Sigmoid colon (tissue), 7 donors: ENCODE results near the gene ELFN1. TPM values are rescaled to one million over a fixed set of nuclear protein-coding genes. Genes with fewer than 3 reads are reported as not detected.

ENCODE experiments used
- DNase-seq: peaks from one replicate; pipeline ENCODE4 v3.0.0-alpha.2; 2019
- H3K27ac ChIP-seq, 4 donors: fragments of 200-600 bp; sonication (generic); one replicate each; pipeline ENCODE4 v1.5.1; 2016 to 2019; ENCODE audit warnings: mild to moderate bottlenecking in 1 of 4
- H3K27me3 ChIP-seq, 3 donors: fragments of 200-600 bp; sonication (generic); one replicate each; pipeline ENCODE4 v1.5.1; 2019; ENCODE audit warnings: mild to moderate bottlenecking in 1 of 3
- H3K36me3 ChIP-seq, 4 donors: fragments of 200-600 bp; sonication (generic); one replicate each; pipeline ENCODE4 v1.5.1; 2016 to 2019
- H3K4me1 ChIP-seq, 4 donors: fragments of 200-600 bp; sonication (generic); one replicate each; pipeline ENCODE4 v1.5.1; 2017 to 2019
- H3K4me3 ChIP-seq, 4 donors: fragments of 200-600 bp; sonication (generic); one replicate each; pipeline ENCODE4 v1.5.1; 2017 to 2019; ENCODE audit warnings: mild to moderate bottlenecking in 2 of 4, moderate library complexity in 1 of 4
- H3K9me3 ChIP-seq, 4 donors: fragments of 200-600 bp in 3 of 4; sonication (generic) in 3 of 4; one replicate each; pipeline versions ENCODE4 v1.5.1 to v1.6.1; 2013 to 2019
- EP300 ChIP-seq, 4 donors: sonication (generic); formaldehyde crosslinking; IDR thresholded peaks; one replicate each; pipeline ENCODE4 v1.6.1; 2017; ENCODE audit warnings: antibody characterized with exemption in 4 of 4
- POLR2A ChIP-seq, 2 donors: fragments of 450-650 bp; IDR thresholded peaks; one replicate each; pipeline ENCODE4 v1.6.1; 2016; ENCODE audit warnings: antibody characterized with exemption in 2 of 2, mild to moderate bottlenecking in 2 of 2, moderate library complexity in 2 of 2
- POLR2AphosphoS5 ChIP-seq, 4 donors: sonication (generic); formaldehyde crosslinking; IDR thresholded peaks; one replicate each; pipeline ENCODE4 v1.6.1; 2017; ENCODE audit warnings: antibody characterized with exemption in 4 of 4
- WGBS, 2 donors: extraction: QIAGEN DNeasy Blood & Tissue Kit; methylation state at CpG; one replicate each; pipeline ENCODE4 v1.1.7; 2013; 5-methylcytosine and 5-hydroxymethylcytosine counted together
- intact Hi-C: fragments of 100-400 bp; cut with DNase I; formaldehyde crosslinking; loops from one replicate; pipeline ENCODE4 v1.15.1; 2023
- polyA plus RNA-seq, 3 donors: library from polyadenylated mRNA; stranded (reverse); fragments of 200-250 nt; gene quantifications; one replicate each; pipeline ENCODE4 v1.2.3, GENCODE V29; 2013
- total RNA-seq, 4 donors: library from RNA; depleted of rRNA; stranded (reverse); fragments of >200 nt; gene quantifications; one replicate each; pipeline ENCODE4 v1.1.0, GENCODE V29; 2016
- TF ChIP-seq, protein P1 (sequence below), 4 experiments: fragments of 450-650 bp in 3 of 4; fragments of 200-600 bp in 1 of 4; IDR thresholded peaks; one replicate each; pipeline ENCODE4 v1.5.1; 2016 to 2019; ENCODE audit warnings: antibody characterized with exemption in 4 of 4, mild to moderate bottlenecking in 3 of 4, moderate library complexity in 2 of 4
- donor health status: healthy with polysubstance abuse.
- donor health status: Bipolar disorder and iron deficiency.
- donor health status: healthy.

Gene ELFN1
- total and polyA plus RNA-seq, 7 donors: 0.33 to 0.83 (median 0.54) TPM; not detected in 2

DNA sequence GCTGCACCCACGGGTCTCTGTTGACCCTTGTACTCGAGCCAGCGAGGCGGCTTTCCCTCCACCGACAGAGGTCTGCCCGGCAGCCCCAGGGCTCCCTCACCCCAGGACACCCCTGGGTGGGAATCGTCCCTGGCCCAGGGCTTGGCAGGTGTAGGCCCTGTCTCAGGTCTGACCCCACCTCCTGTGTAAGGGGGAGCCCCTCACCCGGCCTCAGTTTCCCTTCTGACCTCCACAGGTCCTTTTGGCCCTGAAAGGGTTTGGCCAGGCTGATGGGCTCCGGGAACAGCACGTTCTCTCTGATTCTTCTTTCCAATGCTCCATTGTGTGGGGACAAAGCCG lies 25.0 kb upstream of the ELFN1 start:
- H3K36me3 ChIP-seq: no peaks in the 10 kb centered on the region
- no peak overlapping the region for H3K27ac ChIP-seq
- H3K4me1 ChIP-seq: peaks cover 0 to 10% (median 9%) of the 10 kb centered on the region in 4 donors
- peaks cover 0 to 66% (median 27%) of the 10 kb centered on the region in 3 donors for H3K27me3 ChIP-seq
- no peak for TF ChIP-seq POLR2AphosphoS5 (IDR thresholded peaks at IDR 0.05)
- TF ChIP-seq, protein P1, sequence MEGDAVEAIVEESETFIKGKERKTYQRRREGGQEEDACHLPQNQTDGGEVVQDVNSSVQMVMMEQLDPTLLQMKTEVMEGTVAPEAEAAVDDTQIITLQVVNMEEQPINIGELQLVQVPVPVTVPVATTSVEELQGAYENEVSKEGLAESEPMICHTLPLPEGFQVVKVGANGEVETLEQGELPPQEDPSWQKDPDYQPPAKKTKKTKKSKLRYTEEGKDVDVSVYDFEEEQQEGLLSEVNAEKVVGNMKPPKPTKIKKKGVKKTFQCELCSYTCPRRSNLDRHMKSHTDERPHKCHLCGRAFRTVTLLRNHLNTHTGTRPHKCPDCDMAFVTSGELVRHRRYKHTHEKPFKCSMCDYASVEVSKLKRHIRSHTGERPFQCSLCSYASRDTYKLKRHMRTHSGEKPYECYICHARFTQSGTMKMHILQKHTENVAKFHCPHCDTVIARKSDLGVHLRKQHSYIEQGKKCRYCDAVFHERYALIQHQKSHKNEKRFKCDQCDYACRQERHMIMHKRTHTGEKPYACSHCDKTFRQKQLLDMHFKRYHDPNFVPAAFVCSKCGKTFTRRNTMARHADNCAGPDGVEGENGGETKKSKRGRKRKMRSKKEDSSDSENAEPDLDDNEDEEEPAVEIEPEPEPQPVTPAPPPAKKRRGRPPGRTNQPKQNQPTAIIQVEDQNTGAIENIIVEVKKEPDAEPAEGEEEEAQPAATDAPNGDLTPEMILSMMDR (IDR thresholded peaks at IDR 0.05): no peak
- no peak for TF ChIP-seq EP300 (IDR thresholded peaks at IDR 0.05)
- no peak for TF ChIP-seq POLR2A (IDR thresholded peaks at IDR 0.05)
- 61 to 86% methylated on average over 11 of the region's 11 CpGs for WGBS, 2 donors
- no peak for DNase-seq
- no peak overlapping the region for H3K4me3 ChIP-seq
- intact Hi-C loops: no loop called here
- no peaks in the 10 kb centered on the region for H3K9me3 ChIP-seq

DNA sequence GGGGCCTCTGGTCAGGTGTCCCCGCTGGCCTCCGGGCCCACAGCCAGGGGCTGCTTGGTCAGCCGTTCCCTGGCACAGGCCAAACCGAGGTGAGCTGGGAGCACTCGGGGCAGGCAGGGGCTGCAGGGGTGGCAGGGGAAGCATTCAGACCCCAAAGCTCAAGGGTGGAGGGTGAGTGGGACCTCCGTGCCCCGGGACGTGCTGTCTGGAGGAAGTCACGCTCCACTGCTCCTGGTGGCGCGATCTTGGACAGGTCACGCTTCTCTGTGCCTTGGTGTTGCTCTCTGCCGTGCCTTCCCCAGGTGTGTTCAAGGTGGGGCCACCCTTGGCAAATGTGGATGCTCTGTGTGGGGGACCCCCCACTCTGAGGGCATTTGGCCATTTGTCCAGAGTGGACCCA lies 24.6 kb upstream of the ELFN1 start:
- intact Hi-C loops: no loop called here
- no peaks in the 10 kb centered on the region for H3K9me3 ChIP-seq
- no peaks in the 10 kb centered on the region for H3K36me3 ChIP-seq
- no peak for DNase-seq
- no peak overlapping the region for H3K4me3 ChIP-seq
- H3K4me1 ChIP-seq: peaks cover 0 to 10% (median 9%) of the 10 kb centered on the region in 4 donors
- TF ChIP-seq EP300 (IDR thresholded peaks at IDR 0.05) (no peak), POLR2A (IDR thresholded peaks at IDR 0.05) (no peak), POLR2AphosphoS5 (IDR thresholded peaks at IDR 0.05) (no peak)
- TF ChIP-seq, protein P1 (IDR thresholded peaks at IDR 0.05): no peak
- H3K27me3 ChIP-seq: peaks cover 0 to 66% (median 27%) of the 10 kb centered on the region in 3 donors
- no peak overlapping the region for H3K27ac ChIP-seq
- WGBS, 2 donors: 75 to 79% methylated on average over 13 of the region's 13 CpGs

DNA sequence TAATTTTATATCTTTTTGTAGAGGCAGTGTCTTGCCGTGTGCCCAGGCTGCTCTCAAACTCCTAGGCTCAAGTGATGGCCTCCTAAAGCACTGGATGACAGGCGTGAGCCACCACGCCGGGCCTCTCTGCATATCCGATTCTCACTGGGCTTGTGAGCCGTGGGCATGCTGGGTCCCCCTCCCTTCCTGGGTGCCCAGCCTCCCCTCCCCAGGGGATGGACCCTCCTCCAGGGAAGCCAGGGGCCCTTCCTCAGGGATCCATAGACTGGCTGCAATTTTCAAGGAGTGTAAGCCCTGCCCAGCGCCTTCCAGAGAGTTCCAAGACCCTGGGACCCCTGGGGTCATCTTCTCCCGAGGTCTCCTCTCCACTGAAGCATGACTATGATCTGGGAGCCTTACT lies 23.7 kb upstream of the ELFN1 start:
- TF ChIP-seq EP300 (IDR thresholded peaks at IDR 0.05) (no peak), POLR2A (IDR thresholded peaks at IDR 0.05) (no peak), POLR2AphosphoS5 (IDR thresholded peaks at IDR 0.05) (no peak)
- TF ChIP-seq, protein P1 (IDR thresholded peaks at IDR 0.05): no peak
- H3K4me1 ChIP-seq: peaks cover 0 to 10% (median 9%) of the 10 kb centered on the region in 4 donors
- no peak for DNase-seq
- no peaks in the 10 kb centered on the region for H3K36me3 ChIP-seq
- H3K9me3 ChIP-seq: no peaks in the 10 kb centered on the region
- intact Hi-C loops: no loop called here
- no peak overlapping the region for H3K27ac ChIP-seq
- H3K4me3 ChIP-seq: no peak overlapping the region
- 63 to 77% methylated on average over 8 of the region's 8 CpGs for WGBS, 2 donors
- H3K27me3 ChIP-seq: peaks cover 0 to 72% (median 27%) of the 10 kb centered on the region in 3 donors

DNA sequence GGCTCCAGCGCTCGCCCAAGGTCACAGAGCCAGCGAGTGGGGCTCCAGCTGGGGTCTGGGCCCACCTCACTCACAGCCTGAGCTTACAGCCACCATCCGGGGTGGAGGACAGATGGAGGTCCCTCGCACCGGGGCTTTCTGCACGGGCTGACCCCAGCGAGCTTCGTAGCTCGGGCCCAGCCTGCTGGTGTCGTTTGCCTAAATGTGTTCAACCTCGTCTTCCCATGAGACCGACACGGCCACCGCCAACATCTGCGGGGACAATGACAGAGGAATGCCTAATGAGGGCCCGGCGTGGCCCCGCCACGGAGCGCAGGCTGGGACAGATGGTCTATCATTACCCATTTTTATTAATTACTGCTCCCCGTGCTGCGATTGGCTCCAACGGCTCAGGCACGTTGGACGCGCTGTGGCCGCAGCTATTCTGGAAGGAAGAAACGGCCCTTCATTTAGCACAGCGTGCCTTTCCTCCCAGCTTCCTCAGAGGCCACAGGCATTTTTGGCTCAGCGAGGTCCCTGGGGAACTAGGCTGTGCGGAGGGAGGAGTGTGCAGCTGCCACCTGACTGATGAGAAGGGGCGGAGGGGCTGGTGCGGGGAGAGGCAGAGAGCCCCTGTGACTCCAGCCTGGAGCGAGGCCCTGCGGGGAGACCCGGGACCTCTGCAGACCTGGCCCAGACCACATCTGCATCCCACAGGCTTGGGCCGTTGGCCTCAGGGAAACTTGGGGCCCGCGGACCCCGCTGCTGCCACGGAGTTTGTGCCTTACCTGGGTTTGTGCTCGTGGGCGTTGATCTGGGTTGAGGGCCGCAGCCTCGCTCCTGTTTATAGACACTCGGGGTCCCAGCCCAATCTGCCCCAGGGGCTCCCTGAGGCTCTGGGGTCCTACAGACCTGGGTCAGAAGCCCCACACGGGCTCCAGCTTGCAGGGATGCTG lies 22.9 kb upstream of the ELFN1 start:
- peaks cover 0 to 10% (median 9%) of the 10 kb centered on the region in 4 donors for H3K4me1 ChIP-seq
- no peak for DNase-seq
- intact Hi-C loops: no loop called here
- peaks cover 0 to 73% (median 21%) of the 10 kb centered on the region in 3 donors for H3K27me3 ChIP-seq
- H3K27ac ChIP-seq: no peak overlapping the region
- H3K9me3 ChIP-seq: no peaks in the 10 kb centered on the region
- no peak overlapping the region for H3K4me3 ChIP-seq
- 71 to 79% methylated on average over 48 of the region's 48 CpGs for WGBS, 2 donors
- H3K36me3 ChIP-seq: no peaks in the 10 kb centered on the region
- TF ChIP-seq POLR2A (IDR thresholded peaks at IDR 0.05) (no peak), EP300 (IDR thresholded peaks at IDR 0.05) (no peak), POLR2AphosphoS5 (IDR thresholded peaks at IDR 0.05) (no peak)
- TF ChIP-seq, protein P1 (IDR thresholded peaks at IDR 0.05): no peak
